GM19467 (cell line): ENCODE data around the gene BLOC1S6.
"Not testable (repeated sequence)": the region's sequence is repeated elsewhere in the genome, so short reads cannot be mapped to it uniquely, and the experiment has no call there.

Source experiments
- ATAC-seq: cut with Tn5 transposase; IDR thresholded peaks from one replicate; pipeline ENCODE4 v1.9.1; 2021; ENCODE audit warnings: mild to moderate bottlenecking, moderate library complexity; ENCODE audit not compliant: unreplicated experiment

The BLOC1S6 gene

DNA sequence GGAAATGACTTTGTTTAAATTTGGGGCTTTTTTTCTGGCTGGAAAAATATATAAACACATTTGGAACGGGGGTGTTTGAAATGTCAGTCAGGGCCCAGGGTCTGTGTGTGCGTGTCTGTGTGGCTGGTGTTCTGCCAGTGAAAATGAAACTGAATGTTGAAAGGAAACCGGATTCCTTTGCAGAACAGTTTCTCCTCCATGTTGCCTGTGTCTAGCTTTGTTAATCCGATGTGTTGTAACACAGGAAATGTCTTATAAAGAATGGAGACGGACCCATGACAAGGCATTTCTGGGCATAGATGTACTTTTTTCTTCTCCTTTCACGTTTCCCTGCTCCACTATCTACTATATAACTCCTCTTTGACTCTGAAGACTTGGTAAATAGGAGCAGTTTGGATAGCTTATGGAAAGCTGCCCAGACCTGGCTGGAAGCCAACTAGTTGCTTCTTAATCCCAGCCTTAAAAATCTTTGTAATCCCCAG, 50.4 kb downstream of the BLOC1S6 start:
- peak; percentile 50 for ATAC-seq

- ATAC-seq, result no peak
These were observed 53.4 kb downstream of the BLOC1S6 start for GRCh38 chr15:45640616-45641015.

- ATAC-seq, result no peak
These were observed 54.2 kb downstream of the BLOC1S6 start for GRCh38 chr15:45641374-45641781.

GRCh38 chr15:45641999-45642932, 55.1 kb downstream of the BLOC1S6 start:
- ATAC-seq, result no peak

DNA sequence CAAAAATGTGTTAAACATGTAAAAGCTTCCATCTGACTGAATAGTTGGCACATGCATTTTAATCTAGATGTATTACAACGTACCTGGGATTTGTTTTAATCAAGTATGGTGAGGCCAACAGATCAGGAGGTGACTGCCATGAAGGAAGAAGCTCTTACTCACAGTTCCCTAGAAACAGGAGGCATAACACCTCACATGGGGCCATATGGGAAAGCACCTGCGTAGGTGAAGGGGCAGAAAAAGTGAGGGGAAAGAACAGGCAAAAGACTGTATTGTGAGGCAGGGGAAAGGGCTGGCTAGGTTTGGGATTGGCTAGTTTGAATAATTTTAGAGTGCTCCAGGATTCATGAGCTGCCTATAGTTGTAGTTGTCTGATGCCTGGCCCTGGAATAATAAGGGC, 57.3 kb downstream of the BLOC1S6 start:
- no peak for ATAC-seq

GRCh38 chr15:45645026-45645980, 58.1 kb downstream of the BLOC1S6 start:
- ATAC-seq, result no peak

DNA sequence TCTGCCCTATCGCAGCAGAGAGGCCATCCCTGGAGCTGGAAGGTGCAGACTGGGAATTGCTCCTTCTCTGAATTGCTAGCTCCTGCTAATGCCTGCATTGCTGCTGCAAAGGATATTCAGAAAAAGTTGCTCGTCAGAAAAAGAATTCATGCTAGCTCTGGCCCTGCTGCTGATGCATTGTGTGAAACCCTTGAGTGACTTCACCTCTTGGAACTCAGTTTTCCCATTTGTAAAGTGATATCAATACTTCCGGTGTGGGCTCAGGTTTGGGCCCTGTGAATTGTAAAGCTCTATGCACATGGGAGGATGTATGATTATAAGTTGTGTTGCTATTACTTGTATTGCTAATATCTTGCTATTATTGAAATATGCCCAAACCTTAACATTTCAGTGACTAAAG, 59.0 kb downstream of the BLOC1S6 start:
- ATAC-seq, result no peak

DNA sequence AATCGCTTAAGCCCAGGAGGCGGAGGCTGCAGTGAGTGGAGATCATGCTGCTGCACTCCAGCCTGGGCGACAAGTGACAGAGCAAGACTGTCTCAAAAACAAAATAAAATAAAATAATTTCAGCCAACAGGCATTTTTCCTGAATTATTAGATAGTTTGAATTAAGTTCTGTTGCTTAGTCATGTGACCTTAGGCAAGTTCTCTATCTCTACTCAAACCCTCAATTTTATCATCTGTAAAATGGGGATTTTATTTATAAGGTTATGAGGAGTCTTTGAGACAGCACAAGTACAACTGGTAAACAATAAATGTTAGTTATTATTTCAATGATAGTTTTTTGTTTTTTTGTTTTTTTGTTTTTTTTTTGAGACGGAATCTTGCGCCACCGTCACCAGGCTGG, 60.6 kb downstream of the BLOC1S6 start:
- no peak for ATAC-seq

DNA sequence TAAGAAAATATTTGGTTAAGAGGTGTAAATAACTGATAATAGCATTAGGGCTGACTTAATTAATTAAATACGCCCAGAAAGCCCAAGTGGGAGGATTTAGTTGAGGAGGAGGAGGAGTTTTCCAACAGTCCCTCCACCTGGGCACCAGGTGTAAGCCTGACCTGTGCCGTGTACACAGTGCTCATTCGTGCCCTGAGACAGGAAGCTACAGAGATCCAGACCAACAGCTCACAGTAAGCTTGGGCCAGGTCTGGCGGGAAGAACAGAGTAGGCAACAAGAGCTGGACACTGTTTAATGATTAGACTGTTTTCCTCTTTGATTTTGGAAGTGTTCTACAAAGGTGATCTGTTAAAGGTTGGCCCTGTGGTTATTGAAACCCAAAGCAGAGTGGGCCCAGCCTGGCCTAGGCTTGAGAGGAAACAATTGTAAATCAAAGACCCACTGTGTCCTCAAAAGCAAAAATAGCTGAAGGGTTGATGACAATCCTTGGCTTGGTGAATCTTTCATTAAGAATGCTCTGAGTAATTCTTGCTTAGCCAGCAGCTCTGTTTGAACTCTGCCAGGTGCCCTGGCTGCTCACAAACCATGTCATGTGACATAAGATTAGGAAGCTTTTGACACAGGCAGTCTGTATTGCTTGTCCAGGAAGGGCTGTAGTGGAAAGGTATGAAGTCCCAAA, 61.5 kb downstream of the BLOC1S6 start:
- ATAC-seq, result no peak

DNA sequence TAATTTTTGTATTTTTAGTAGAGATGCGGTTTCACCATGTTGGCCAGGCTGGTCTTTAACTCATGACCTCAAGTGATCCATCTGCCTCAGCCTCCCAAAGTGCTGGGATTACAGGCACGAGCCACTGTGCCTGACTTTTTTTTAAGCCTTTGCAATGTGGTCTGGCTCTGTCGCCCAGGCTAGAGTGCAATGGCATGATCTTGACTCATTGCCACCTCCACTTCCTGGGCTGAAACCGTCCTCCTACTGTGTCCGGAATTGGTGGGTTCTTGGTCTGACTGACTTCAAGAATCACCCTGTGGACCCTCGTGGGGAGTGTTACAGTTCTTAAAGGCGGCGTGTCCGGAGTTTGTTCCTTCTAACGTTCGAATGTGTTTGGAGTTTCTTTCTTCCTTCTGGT, 62.8 kb downstream of the BLOC1S6 start:
- not testable (repeated sequence) for ATAC-seq

DNA sequence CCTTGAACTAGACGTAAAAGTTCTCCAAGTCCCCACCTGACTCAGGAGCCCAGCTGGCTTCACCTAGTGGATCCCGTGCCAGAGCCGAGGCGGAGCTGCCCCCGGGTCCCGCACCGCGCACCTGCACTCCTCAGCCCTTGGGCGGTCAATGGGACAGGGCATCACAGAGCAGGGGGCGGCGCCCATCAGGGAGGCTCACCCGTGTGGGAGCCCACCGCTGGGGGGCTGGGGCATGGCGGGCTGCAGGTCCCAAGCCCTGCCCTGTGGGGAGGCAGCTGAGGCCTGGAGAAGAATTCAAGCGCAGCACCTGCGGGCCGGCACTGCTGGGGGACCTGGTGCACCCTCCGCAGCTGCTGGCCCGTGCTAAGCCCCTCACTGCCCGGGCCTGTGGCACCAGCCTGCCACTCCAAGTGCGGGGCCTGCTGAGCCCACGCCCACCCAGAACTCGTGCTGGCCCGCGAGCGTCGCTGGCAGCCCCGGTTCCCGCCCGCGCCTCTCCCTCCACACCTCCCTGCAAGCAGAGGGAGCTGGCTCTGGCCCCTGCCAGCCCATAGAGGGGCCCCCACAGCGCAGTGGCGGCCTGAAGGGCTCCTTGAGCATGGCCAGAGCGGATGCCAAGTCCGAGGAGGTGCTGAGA, 63.8 kb downstream of the BLOC1S6 start:
- no peak for ATAC-seq

DNA sequence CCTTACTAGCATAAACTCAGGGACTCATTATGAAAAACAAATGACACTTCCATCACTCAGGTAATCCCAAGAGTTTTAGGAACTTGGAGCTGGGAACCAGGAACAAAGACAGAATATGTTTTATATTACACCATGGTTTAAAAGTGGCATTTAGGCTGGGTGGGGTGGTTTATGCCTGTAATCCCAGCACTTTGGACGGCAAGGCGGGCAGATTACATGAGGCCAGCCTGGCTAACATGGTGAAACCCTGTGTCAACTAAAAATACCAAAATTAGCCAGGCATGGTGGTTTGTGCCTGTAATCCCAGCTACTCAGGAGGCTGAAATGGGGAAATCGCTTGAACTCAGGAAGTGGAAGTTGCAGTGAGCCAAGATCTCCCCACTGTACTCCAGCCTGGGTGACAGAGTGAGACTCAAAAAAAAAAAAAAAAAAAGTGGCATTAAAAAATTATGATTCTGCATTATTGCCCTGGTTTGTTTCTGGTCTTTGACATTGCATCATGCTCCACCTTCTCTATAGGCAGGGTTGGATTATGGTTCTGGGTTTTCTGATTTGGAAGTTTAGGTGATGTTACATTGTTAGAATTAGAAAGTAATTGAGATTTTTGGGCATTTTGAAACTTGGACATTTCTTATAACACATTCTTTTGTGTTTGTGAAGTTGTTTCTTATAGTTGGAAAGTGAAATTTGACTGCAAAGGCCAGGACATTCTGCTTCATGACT, 66.7 kb downstream of the BLOC1S6 start:
- no peak for ATAC-seq

DNA sequence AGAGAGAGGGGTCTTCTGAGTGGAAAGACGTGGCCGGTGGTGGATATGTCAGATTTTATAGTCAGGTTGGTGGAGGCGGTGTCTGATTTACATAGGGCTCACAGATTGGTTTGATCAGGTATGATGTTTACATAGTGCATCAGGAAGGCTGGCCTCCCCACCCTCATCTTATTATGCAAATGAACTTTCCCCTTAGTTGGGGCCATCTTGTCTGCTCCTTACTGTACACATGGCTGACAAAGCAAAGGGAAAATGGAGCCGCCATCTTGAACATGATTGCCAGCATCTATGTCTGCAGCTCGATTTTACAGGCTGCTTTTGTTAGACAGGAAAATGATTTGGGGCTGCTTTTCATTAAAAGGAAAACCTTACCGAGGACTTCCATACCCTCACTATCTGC, 67.6 kb downstream of the BLOC1S6 start:
- ATAC-seq, result no peak

- ATAC-seq, result no peak
These were observed 70.1 kb downstream of the BLOC1S6 start for GRCh38 chr15:45657254-45657653.

DNA sequence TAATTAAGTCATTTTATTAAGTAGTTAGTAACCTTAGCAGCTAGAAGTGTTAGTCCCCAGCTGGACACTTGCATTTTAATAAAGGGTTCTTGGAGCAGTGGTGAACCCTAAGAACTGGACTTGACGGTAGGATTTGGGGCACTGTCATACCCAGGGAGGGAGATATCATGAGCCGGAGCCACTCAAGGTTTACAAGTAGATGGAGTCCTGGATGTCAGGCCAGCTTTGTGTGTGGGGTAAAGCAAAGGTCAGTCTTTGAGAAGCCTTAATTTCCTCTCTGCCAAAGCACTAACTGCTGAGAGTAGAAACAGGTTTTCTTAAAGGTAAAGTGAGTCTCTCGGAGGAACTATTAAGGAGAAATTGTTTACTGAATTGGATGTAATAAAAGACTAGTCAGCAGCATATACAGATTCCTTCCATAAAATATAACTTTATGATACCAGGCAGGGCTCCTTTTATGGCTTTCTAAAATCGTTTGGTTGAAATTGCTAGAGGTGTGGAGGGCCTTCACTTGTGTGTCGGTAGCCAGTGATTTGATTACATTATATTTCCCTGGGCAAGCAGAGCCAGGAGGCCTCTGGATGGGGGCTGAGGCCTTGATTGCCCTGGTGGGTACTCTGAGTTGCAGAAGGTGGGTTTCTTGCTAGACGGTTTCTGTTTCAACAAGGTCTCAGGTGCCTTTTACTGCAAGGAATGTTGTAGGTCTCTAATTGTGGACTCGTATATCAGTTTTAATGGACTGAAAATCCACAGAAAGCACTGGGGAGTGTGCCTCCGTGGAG, 70.8 kb downstream of the BLOC1S6 start:
- ATAC-seq, result no peak
